Suprapubic skin (tissue), 3 donors: Measurements from ENCODE around the gene ECI2.

Experiments
- CTCF ChIP-seq, 2 donors: fragments of 200-600 bp in 1 of 2; fragments of 450-650 bp in 1 of 2; sonication (generic) in 1 of 2; IDR thresholded peaks; one replicate each; pipeline ENCODE4 v1.5.1; 2016 to 2019; ENCODE audit warnings: antibody characterized with exemption in 2 of 2, mild to moderate bottlenecking in 1 of 2, moderate library complexity in 1 of 2
- EP300 ChIP-seq: sonication (generic); formaldehyde crosslinking; IDR thresholded peaks from one replicate; pipeline ENCODE4 v1.6.1; 2017; ENCODE audit warnings: antibody characterized with exemption
- POLR2A ChIP-seq, 2 donors: fragments of 450-650 bp; IDR thresholded peaks; one replicate each; pipeline ENCODE4 v1.6.1; 2017; ENCODE audit warnings: antibody characterized with exemption in 2 of 2, mild to moderate bottlenecking in 2 of 2, moderate library complexity in 2 of 2

- TF ChIP-seq CTCF (IDR thresholded peaks at IDR 0.05) = no peak
- TF ChIP-seq POLR2A (IDR thresholded peaks at IDR 0.05) = no peak
- no peak for TF ChIP-seq EP300
These were observed 1.0 kb upstream of the ECI2 start for GRCh38 chr6:4136354-4136831.
